ENCODE measurements around the gene GALNT16. TPM values are rescaled to one million over a fixed set of nuclear protein-coding genes. Genes with fewer than 3 reads are reported as not detected.

GALNT16 gene
- total RNA-seq, 2 experiments from 2014 or later = not detected

GRCh38 chr14:69284170-69284569 lies 24.2 kb downstream of the GALNT16 start:
- CTCF ChIA-PET = no interaction called here
- Mint-ChIP-seq H3K9me3 (no peaks in the 10 kb centered on the region), H3K4me3 (no peak overlapping the region), H3K27ac (no peak overlapping the region), H3K36me3 (ENCODE audit: low read depth) (no peaks in the 10 kb centered on the region), H3K27me3 (no peaks in the 10 kb centered on the region), H3K4me1 (ENCODE audit: low read depth) (no peaks in the 10 kb centered on the region)
- Histone ChIP-seq H3K4me1 (ENCODE audit: insufficient read depth, low read length) (no peaks in the 10 kb centered on the region), H3K9me3 (ENCODE audit: control insufficient read depth in 1 of 2, insufficient read depth in 1 of 2, low read length in 2 of 2) (no peaks in the 10 kb centered on the region), H3K36me3 (ENCODE audit: insufficient read depth, low read length) (no peaks in the 10 kb centered on the region), H3K27me3 (ENCODE audit: control insufficient read depth in 1 of 2, insufficient read depth in 2 of 2, low read length in 2 of 2) (no peaks in the 10 kb centered on the region), H3K27ac (ENCODE audit: low read depth in 1 of 2, low read length in 2 of 2) (no peak overlapping the region), H3K4me3 (ENCODE audit: low read length) (no peak overlapping the region)
- ATAC-seq (ENCODE audit: poor library complexity) (no peak), DNase-seq (no peak)
- TF ChIP-seq CTCF (IDR thresholded peaks at IDR 0.05) = no peak
- intact Hi-C loops (cut with DNase I, micrococcal nuclease) = no loop called here
- POLR2A ChIA-PET = no interaction called here

DNA sequence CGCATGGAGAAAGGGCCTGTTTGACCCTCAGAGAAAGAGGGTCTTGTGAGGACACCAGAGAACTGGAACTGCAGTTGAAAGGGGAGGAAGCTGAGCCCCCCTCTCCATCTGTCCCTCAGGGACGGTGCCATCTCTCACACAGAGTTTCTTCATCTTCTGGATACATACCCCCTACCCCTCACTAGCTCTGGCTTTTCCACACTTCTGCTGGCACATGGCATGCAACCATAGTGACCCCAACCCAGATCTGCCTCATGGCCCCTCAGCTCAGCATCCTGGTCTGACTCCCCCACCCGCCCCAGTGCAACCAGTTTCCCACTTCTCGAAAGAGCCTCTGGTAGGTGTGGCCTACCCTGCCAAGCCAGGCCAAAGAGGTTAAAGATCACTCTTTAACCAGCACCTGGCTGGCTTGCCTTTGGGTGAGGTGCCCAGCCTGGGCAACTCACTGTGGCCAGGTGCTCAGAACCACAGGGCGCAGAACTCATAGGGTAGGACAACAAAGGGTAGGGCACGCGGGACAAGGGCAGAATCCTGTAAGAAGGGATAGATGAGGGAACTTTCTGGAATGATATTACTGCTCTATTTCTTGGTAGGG lies 25.8 kb downstream of the GALNT16 start:
- H3K36me3 Mint-ChIP-seq (ENCODE audit: low read depth) = no peaks in the 10 kb centered on the region
- CTCF ChIA-PET = no interaction called here
- Histone ChIP-seq H3K9me3 (ENCODE audit: control insufficient read depth in 1 of 2, insufficient read depth in 1 of 2, low read length in 2 of 2) (no peaks in the 10 kb centered on the region), H3K4me3 (ENCODE audit: low read length) (no peak overlapping the region), H3K27me3 (ENCODE audit: control insufficient read depth in 1 of 2, insufficient read depth in 2 of 2, low read length in 2 of 2) (no peaks in the 10 kb centered on the region), H3K4me1 (ENCODE audit: insufficient read depth, low read length) (no peaks in the 10 kb centered on the region), H3K27ac (ENCODE audit: low read depth in 1 of 2, low read length in 2 of 2) (no peak overlapping the region), H3K36me3 (ENCODE audit: insufficient read depth, low read length) (no peaks in the 10 kb centered on the region)
- H3K4me1 Mint-ChIP-seq (ENCODE audit: low read depth) = no peaks in the 10 kb centered on the region
- no peak for DNase-seq
- ATAC-seq (ENCODE audit: poor library complexity) = no peak
- H3K27me3 Mint-ChIP-seq = no peaks in the 10 kb centered on the region
- intact Hi-C loops (cut with DNase I, micrococcal nuclease) = no loop called here
- no peaks in the 10 kb centered on the region for H3K9me3 Mint-ChIP-seq
- POLR2A ChIA-PET = no interaction called here
- no peak for TF ChIP-seq CTCF (IDR thresholded peaks at IDR 0.05)
- H3K4me3 Mint-ChIP-seq = no peak overlapping the region
- no peak overlapping the region for H3K27ac Mint-ChIP-seq

- no peak for TF ChIP-seq CTCF (IDR thresholded peaks at IDR 0.05)
- CTCF ChIA-PET = no interaction called here
- no peak for ATAC-seq (ENCODE audit: poor library complexity)
Measured at GRCh38 chr14:69287098-69288010, 27.4 kb downstream of the GALNT16 start.

More at GRCh38 chr14:69287098-69288010, 27.4 kb downstream of the GALNT16 start:
- no peak for DNase-seq
- H3K27me3 ChIP-seq (ENCODE audit: control insufficient read depth in 1 of 2, insufficient read depth in 2 of 2, low read length in 2 of 2) = no peaks in the 10 kb centered on the region
- intact Hi-C loops (cut with DNase I, micrococcal nuclease) = no loop called here
- H3K9me3 Mint-ChIP-seq = no peaks in the 10 kb centered on the region
- H3K36me3 Mint-ChIP-seq (ENCODE audit: low read depth) = no peaks in the 10 kb centered on the region
- H3K27ac Mint-ChIP-seq = no peak overlapping the region
- no peak overlapping the region for H3K4me3 Mint-ChIP-seq
- H3K4me1 Mint-ChIP-seq (ENCODE audit: low read depth) = no peaks in the 10 kb centered on the region
- H3K27ac ChIP-seq (ENCODE audit: low read depth in 1 of 2, low read length in 2 of 2) = no peak overlapping the region
- H3K9me3 ChIP-seq (ENCODE audit: control insufficient read depth in 1 of 2, insufficient read depth in 1 of 2, low read length in 2 of 2) = no peaks in the 10 kb centered on the region
- H3K27me3 Mint-ChIP-seq = no peaks in the 10 kb centered on the region
- no peaks in the 10 kb centered on the region for H3K4me1 ChIP-seq (ENCODE audit: insufficient read depth, low read length)
- POLR2A ChIA-PET = no interaction called here
- H3K4me3 ChIP-seq (ENCODE audit: low read length) = no peak overlapping the region
- no peaks in the 10 kb centered on the region for H3K36me3 ChIP-seq (ENCODE audit: insufficient read depth, low read length)

Measured in CD4-positive, alpha-beta T cell (primary cell).